HG03196 (cell line): ENCODE results near the gene BARX2.
"Not testable (repeated sequence)": the region's sequence is repeated elsewhere in the genome, so short reads cannot be mapped to it uniquely, and the experiment has no call there.

Experiments used
- ATAC-seq: cut with Tn5 transposase; IDR thresholded peaks from one replicate; pipeline ENCODE4 v1.9.1; 2021; ENCODE audit not compliant: unreplicated experiment

BARX2 gene

GRCh38 chr11:129375751-129376657 lies at the start of gene BARX2:
Gene BARX2 (plus strand): TSS chr11:129375848. CDS start chr11:129376036, 188 bp downstream.
- no peak for ATAC-seq

GRCh38 chr11:129326921-129327320 lies 48.7 kb upstream of the BARX2 start:
- no peak for ATAC-seq

- ATAC-seq = not testable (repeated sequence)
Observed at GRCh38 chr11:129327708-129328107, 47.9 kb upstream of the BARX2 start.

- no peak for ATAC-seq
Observed at GRCh38 chr11:129328756-129329155, 46.9 kb upstream of the BARX2 start.

- ATAC-seq = no peak
Observed at GRCh38 chr11:129331217-129331616, 44.4 kb upstream of the BARX2 start.

- ATAC-seq = no peak
Observed at GRCh38 chr11:129331871-129332274, 43.8 kb upstream of the BARX2 start.

GRCh38 chr11:129333873-129334272 lies 41.8 kb upstream of the BARX2 start:
- ATAC-seq = no peak

GRCh38 chr11:129344301-129344940 lies 31.2 kb upstream of the BARX2 start:
- not testable (repeated sequence) for ATAC-seq

GRCh38 chr11:129346916-129347315 lies 28.7 kb upstream of the BARX2 start:
- no peak for ATAC-seq

- ATAC-seq = no peak
Observed at GRCh38 chr11:129348813-129349212, 26.8 kb upstream of the BARX2 start.

GRCh38 chr11:129352676-129353075 lies 23.0 kb upstream of the BARX2 start:
- no peak for ATAC-seq

GRCh38 chr11:129354691-129355090 lies 21.0 kb upstream of the BARX2 start:
- ATAC-seq = no peak

GRCh38 chr11:129359748-129360147 lies 15.9 kb upstream of the BARX2 start:
- ATAC-seq = no peak

- peak; percentile 100 for ATAC-seq
Observed at GRCh38 chr11:129364143-129364654, 11.4 kb upstream of the BARX2 start.

- ATAC-seq = no peak
Observed at GRCh38 chr11:129365816-129366215, 9.8 kb upstream of the BARX2 start.

- no peak for ATAC-seq
Observed at GRCh38 chr11:129366737-129367597, 8.7 kb upstream of the BARX2 start.

GRCh38 chr11:129368889-129369672 lies 6.6 kb upstream of the BARX2 start:
- ATAC-seq = no peak

- no peak for ATAC-seq
Observed at GRCh38 chr11:129370715-129371114, 4.9 kb upstream of the BARX2 start.

- no peak for ATAC-seq
Observed at GRCh38 chr11:129372609-129373488, 2.8 kb upstream of the BARX2 start.
